Fibroblast of villous mesenchyme (primary cell): ENCODE data around the gene CSMD2. TPM values are rescaled to one million over a fixed set of nuclear protein-coding genes. Genes with fewer than 3 reads are reported as not detected.

Source experiments
- DNase-seq: peaks from one replicate; pipeline ENCODE4 v3.0.0-alpha.2; 2010; ENCODE audit warnings: low read depth
- H3K4me3 ChIP-seq: 2 replicates; pipeline ENCODE4 v1.5.1; 2011; ENCODE audit warnings: low read depth, mild to moderate bottlenecking, low read length
- CTCF ChIP-seq: IDR thresholded peaks from 2 replicates; pipeline ENCODE4 v1.5.1; 2012; ENCODE audit warnings: low read depth, mild to moderate bottlenecking, low read length; ENCODE audit not compliant: insufficient read depth
- total RNA-seq: library from RNA; depleted of rRNA; stranded (reverse); fragments of >200 nt; gene quantifications from 2 replicates; pipeline ENCODE4 v1.2.3, GENCODE V29; 2012

The CSMD2 gene
- total RNA-seq, 1 donor: 3.0 TPM

GRCh38 chr1:33696311-33696710, 468.7 kb downstream of the CSMD2 start:
- DNase-seq: no peak
- no peak overlapping the region for H3K4me3 ChIP-seq
- no peak for TF ChIP-seq CTCF

- no peak for TF ChIP-seq CTCF
- no peak for DNase-seq
- H3K4me3 ChIP-seq: no peak overlapping the region
Observed at GRCh38 chr1:33692206-33693188, 472.5 kb downstream of the CSMD2 start.

GRCh38 chr1:33687000-33687399, 478.0 kb downstream of the CSMD2 start:
- no peak for DNase-seq
- no peak for TF ChIP-seq CTCF
- no peak overlapping the region for H3K4me3 ChIP-seq

- TF ChIP-seq CTCF: no peak
- no peak for DNase-seq
- no peak overlapping the region for H3K4me3 ChIP-seq
Observed at GRCh38 chr1:33686551-33686950, 478.5 kb downstream of the CSMD2 start.

- no peak for DNase-seq
- TF ChIP-seq CTCF: no peak
- no peak overlapping the region for H3K4me3 ChIP-seq
Observed at GRCh38 chr1:33685256-33685655, 479.8 kb downstream of the CSMD2 start.

- no peak for TF ChIP-seq CTCF
- no peak for DNase-seq
- H3K4me3 ChIP-seq: no peak overlapping the region
Observed at GRCh38 chr1:33684396-33685179, 480.4 kb downstream of the CSMD2 start.
